ENCODE data around the gene ANKRD49. TPM values are rescaled to one million over a fixed set of nuclear protein-coding genes. Genes with fewer than 3 reads are reported as not detected.
A peak's percentile ranks its signal among the peaks of the same experiment; 100 is the strongest.

ANKRD49 gene
- polyA plus RNA-seq, 4 donors, result 14.2 to 33.8 (median 26.7) TPM

- Histone ChIP-seq H3K27ac (ENCODE audit: low read depth in 1 of 3, low read length in 2 of 3) (no peak overlapping the region), H3K4me3 (ENCODE audit: low read depth in 1 of 3, low read length in 3 of 3) (no peak overlapping the region), H3K27me3 (ENCODE audit: control insufficient read depth in 3 of 3, insufficient read depth in 3 of 3, low read length in 3 of 3) (peaks cover 0 to 1% (median 0%) of the 10 kb centered on the region in 3 donors), H3K4me1 (ENCODE audit: control insufficient read depth in 3 of 3, insufficient read depth in 2 of 3, low read depth in 1 of 3, low read length in 2 of 3) (peaks cover 0 to 7% (median 0%) of the 10 kb centered on the region in 3 donors), H3K36me3 (ENCODE audit: control insufficient read depth in 3 of 3, insufficient read depth in 2 of 3, low read depth in 1 of 3, low read length in 3 of 3) (no peaks in the 10 kb centered on the region), H3K9me3 (ENCODE audit: control insufficient read depth in 2 of 2, insufficient read depth in 1 of 2, low read depth in 1 of 2, low read length in 1 of 2) (no peaks in the 10 kb centered on the region)
- WGBS, 3 donors, result 71 to 76% (median 73%) methylated on average over 4 of the region's 4 CpGs
- no peak for DNase-seq
- no peak for FAIRE-seq
Measured at GRCh38 chr11:94526645-94527438, 33.1 kb downstream of the ANKRD49 start.

GRCh38 chr11:94528551-94528950 lies 34.8 kb downstream of the ANKRD49 start:
- FAIRE-seq, result no peak
- Histone ChIP-seq H3K27ac (ENCODE audit: low read depth in 1 of 3, low read length in 2 of 3) (no peak overlapping the region), H3K36me3 (ENCODE audit: control insufficient read depth in 3 of 3, insufficient read depth in 2 of 3, low read depth in 1 of 3, low read length in 3 of 3) (no peaks in the 10 kb centered on the region), H3K27me3 (ENCODE audit: control insufficient read depth in 3 of 3, insufficient read depth in 3 of 3, low read length in 3 of 3) (peaks cover 0 to 1% (median 0%) of the 10 kb centered on the region in 3 donors), H3K4me3 (ENCODE audit: low read depth in 1 of 3, low read length in 3 of 3) (no peak overlapping the region), H3K4me1 (ENCODE audit: control insufficient read depth in 3 of 3, insufficient read depth in 2 of 3, low read depth in 1 of 3, low read length in 2 of 3) (peaks cover 0 to 7% (median 0%) of the 10 kb centered on the region in 3 donors), H3K9me3 (ENCODE audit: control insufficient read depth in 2 of 2, insufficient read depth in 1 of 2, low read depth in 1 of 2, low read length in 1 of 2) (no peaks in the 10 kb centered on the region)
- DNase-seq, result no peak

- Histone ChIP-seq H3K9me3 (ENCODE audit: control insufficient read depth in 2 of 2, insufficient read depth in 1 of 2, low read depth in 1 of 2, low read length in 1 of 2) (no peaks in the 10 kb centered on the region), H3K27me3 (ENCODE audit: control insufficient read depth in 3 of 3, insufficient read depth in 3 of 3, low read length in 3 of 3) (no peaks in the 10 kb centered on the region), H3K4me1 (ENCODE audit: control insufficient read depth in 3 of 3, insufficient read depth in 2 of 3, low read depth in 1 of 3, low read length in 2 of 3) (peaks cover under 1 to 5% (median 2%) of the 10 kb centered on the region in 3 donors), H3K4me3 (ENCODE audit: low read depth in 1 of 3, low read length in 3 of 3) (no peak overlapping the region), H3K27ac (ENCODE audit: low read depth in 1 of 3, low read length in 2 of 3) (no peak overlapping the region), H3K36me3 (ENCODE audit: control insufficient read depth in 3 of 3, insufficient read depth in 2 of 3, low read depth in 1 of 3, low read length in 3 of 3) (no peaks in the 10 kb centered on the region)
- DNase-seq, result no peak
- WGBS, 3 donors, result 57 to 76% (median 65%) methylated on average over 3 of the region's 3 CpGs
- FAIRE-seq, result no peak
Measured at GRCh38 chr11:94532211-94532610, 38.4 kb downstream of the ANKRD49 start.

GRCh38 chr11:94533206-94533605 lies 39.4 kb downstream of the ANKRD49 start:
- DNase-seq (no peak), FAIRE-seq (no peak)
- Histone ChIP-seq H3K27ac (ENCODE audit: low read depth in 1 of 3, low read length in 2 of 3) (no peak overlapping the region), H3K4me1 (ENCODE audit: control insufficient read depth in 3 of 3, insufficient read depth in 2 of 3, low read depth in 1 of 3, low read length in 2 of 3) (peaks cover 4 to 7% (median 5%) of the 10 kb centered on the region in 3 donors), H3K36me3 (ENCODE audit: control insufficient read depth in 3 of 3, insufficient read depth in 2 of 3, low read depth in 1 of 3, low read length in 3 of 3) (no peaks in the 10 kb centered on the region), H3K4me3 (ENCODE audit: low read depth in 1 of 3, low read length in 3 of 3) (no peak overlapping the region), H3K9me3 (ENCODE audit: control insufficient read depth in 2 of 2, insufficient read depth in 1 of 2, low read depth in 1 of 2, low read length in 1 of 2) (no peaks in the 10 kb centered on the region), H3K27me3 (ENCODE audit: control insufficient read depth in 3 of 3, insufficient read depth in 3 of 3, low read length in 3 of 3) (no peaks in the 10 kb centered on the region)
- WGBS, 3 donors, result 96 to 100% (median 97%) methylated on average over 1 of the region's 1 CpG

- peaks cover 5 to 10% (median 6%) of the 10 kb centered on the region in 3 donors for H3K4me1 ChIP-seq (ENCODE audit: control insufficient read depth in 3 of 3, insufficient read depth in 2 of 3, low read depth in 1 of 3, low read length in 2 of 3)
- no peaks in the 10 kb centered on the region for H3K27me3 ChIP-seq (ENCODE audit: control insufficient read depth in 3 of 3, insufficient read depth in 3 of 3, low read length in 3 of 3)
- no peak overlapping the region for H3K27ac ChIP-seq (ENCODE audit: low read depth in 1 of 3, low read length in 2 of 3)
- H3K9me3 ChIP-seq (ENCODE audit: control insufficient read depth in 2 of 2, insufficient read depth in 1 of 2, low read depth in 1 of 2, low read length in 1 of 2), result no peaks in the 10 kb centered on the region
- no peak for FAIRE-seq
- no peak for DNase-seq
- H3K36me3 ChIP-seq (ENCODE audit: control insufficient read depth in 3 of 3, insufficient read depth in 2 of 3, low read depth in 1 of 3, low read length in 3 of 3), result no peaks in the 10 kb centered on the region
- no peak overlapping the region for H3K4me3 ChIP-seq (ENCODE audit: low read depth in 1 of 3, low read length in 3 of 3)
- WGBS, 3 donors, result 69 to 83% (median 80%) methylated on average over 6 of the region's 6 CpGs
Measured at GRCh38 chr11:94533696-94534630, 40.2 kb downstream of the ANKRD49 start.

- H3K36me3 ChIP-seq (ENCODE audit: control insufficient read depth in 3 of 3, insufficient read depth in 2 of 3, low read depth in 1 of 3, low read length in 3 of 3), result no peaks in the 10 kb centered on the region
- peaks cover 6 to 24% (median 8%) of the 10 kb centered on the region in 3 donors for H3K4me1 ChIP-seq (ENCODE audit: control insufficient read depth in 3 of 3, insufficient read depth in 2 of 3, low read depth in 1 of 3, low read length in 2 of 3)
- H3K4me3 ChIP-seq (ENCODE audit: low read depth in 1 of 3, low read length in 3 of 3), result no peak overlapping the region
- H3K9me3 ChIP-seq (ENCODE audit: control insufficient read depth in 2 of 2, insufficient read depth in 1 of 2, low read depth in 1 of 2, low read length in 1 of 2), result no peaks in the 10 kb centered on the region
- H3K27me3 ChIP-seq (ENCODE audit: control insufficient read depth in 3 of 3, insufficient read depth in 3 of 3, low read length in 3 of 3), result no peaks in the 10 kb centered on the region
- peak overlapping the region in 1 of 3 donors; percentile 1 for H3K27ac ChIP-seq (ENCODE audit: low read depth in 1 of 3, low read length in 2 of 3)
- no peak for FAIRE-seq
- peak; percentile 72 to 97 for DNase-seq
Measured at GRCh38 chr11:94536386-94536785, 42.6 kb downstream of the ANKRD49 start.

- Histone ChIP-seq H3K9me3 (ENCODE audit: control insufficient read depth in 2 of 2, insufficient read depth in 1 of 2, low read depth in 1 of 2, low read length in 1 of 2) (no peaks in the 10 kb centered on the region), H3K4me1 (ENCODE audit: control insufficient read depth in 3 of 3, insufficient read depth in 2 of 3, low read depth in 1 of 3, low read length in 2 of 3) (peaks cover 6 to 27% (median 8%) of the 10 kb centered on the region in 3 donors), H3K4me3 (ENCODE audit: low read depth in 1 of 3, low read length in 3 of 3) (no peak overlapping the region), H3K27ac (ENCODE audit: low read depth in 1 of 3, low read length in 2 of 3) (peak overlapping the region; percentile 1 to 71 (median 48)), H3K36me3 (ENCODE audit: control insufficient read depth in 3 of 3, insufficient read depth in 2 of 3, low read depth in 1 of 3, low read length in 3 of 3) (no peaks in the 10 kb centered on the region), H3K27me3 (ENCODE audit: control insufficient read depth in 3 of 3, insufficient read depth in 3 of 3, low read length in 3 of 3) (no peaks in the 10 kb centered on the region)
- 15 to 39% (median 24%) methylated on average over 3 of the region's 3 CpGs for WGBS, 3 donors
- DNase-seq (peak; percentile 45 to 60), FAIRE-seq (no peak)
Measured at GRCh38 chr11:94537031-94537600, 43.3 kb downstream of the ANKRD49 start.

- FAIRE-seq, result no peak
- WGBS, 3 donors, result 7 to 54% (median 29%) methylated on average over 1 of the region's 1 CpG
- peak; percentile 78 to 85 for DNase-seq
- Histone ChIP-seq H3K4me3 (ENCODE audit: low read depth in 1 of 3, low read length in 3 of 3) (no peak overlapping the region), H3K36me3 (ENCODE audit: control insufficient read depth in 3 of 3, insufficient read depth in 2 of 3, low read depth in 1 of 3, low read length in 3 of 3) (no peaks in the 10 kb centered on the region), H3K4me1 (ENCODE audit: control insufficient read depth in 3 of 3, insufficient read depth in 2 of 3, low read depth in 1 of 3, low read length in 2 of 3) (peaks cover 8 to 34% (median 8%) of the 10 kb centered on the region in 3 donors), H3K9me3 (ENCODE audit: control insufficient read depth in 2 of 2, insufficient read depth in 1 of 2, low read depth in 1 of 2, low read length in 1 of 2) (no peaks in the 10 kb centered on the region), H3K27me3 (ENCODE audit: control insufficient read depth in 3 of 3, insufficient read depth in 3 of 3, low read length in 3 of 3) (no peaks in the 10 kb centered on the region), H3K27ac (ENCODE audit: low read depth in 1 of 3, low read length in 2 of 3) (peak overlapping the region; percentile 57 to 81 (median 69))
Measured at GRCh38 chr11:94539420-94539819, 45.6 kb downstream of the ANKRD49 start.
